HepG2 (cell line): ENCODE data around the gene ZDHHC11. TPM values are rescaled to one million over a fixed set of nuclear protein-coding genes. Genes with fewer than 3 reads are reported as not detected.
"Not testable (repeated sequence)": the region's sequence is repeated elsewhere in the genome, so short reads cannot be mapped to it uniquely, and the experiment has no call there.

Source experiments
- ATAC-seq: fragments of 200-7000 bp; cut with Tn5 transposase; 3 replicates; pipeline ENCODE4 v1.9.1; 2020; ENCODE audit warnings: mild to moderate bottlenecking, moderate library complexity
- BruUV-seq: library from RNA; stranded (reverse); fragments of 400-500 nt; replicated peaks from 2 replicates; lab custom pipeline; 2021; lab: Mats Ljungman, UMichigan
- CTCF ChIA-PET: fragments of 300-600 bp; formaldehyde crosslinking; extraction: SDS; loops from one replicate; lab custom pipeline; 2021; ENCODE audit warnings: low total read pairs, inconsistent platforms, low intra/inter-chr PET ratio; lab: Yijun Ruan, JAX
- POLR2A ChIA-PET: fragments of 350-600 bp; sonication (Branson Sonifier 250); formaldehyde crosslinking; loops from one replicate; lab custom pipeline; 2020; ENCODE audit warnings: antibody characterized with exemption, inconsistent platforms; lab: Yijun Ruan, JAX
- DNase-seq: peaks from one replicate; pipeline ENCODE4 v3.0.0-alpha.2; 2015; ENCODE audit warnings: low spot score
- FAIRE-seq: peaks from 3 replicates; lab custom pipeline; 2011; peaks lifted over from hg19 to GRCh38; lab: Jason Lieb, UNC
- H2AFZ ChIP-seq: one replicate; pipeline ENCODE4 v1.6.1; 2011; ENCODE audit warnings: low read length, inconsistent platforms
- H3K27ac ChIP-seq: fragments of 300-600 bp; 3 replicates; pipeline ENCODE4 v1.8.0; 2011; ENCODE audit warnings: mixed run types, mild to moderate bottlenecking, mixed read lengths, low read length, inconsistent platforms; ENCODE audit not compliant: insufficient read depth; ENCODE audit errors: extremely low read length
- H3K27me3 ChIP-seq, 2 experiments: fragments of 200-600 bp in 1 of 2; 2 replicates in 1 of 2; 3 replicates in 1 of 2; pipeline versions ENCODE4 v1.6.0 to v1.8.0; 2011; ENCODE audit warnings: low read length in 2 of 2, mild to moderate bottlenecking in 2 of 2, moderate library complexity in 2 of 2, inconsistent platforms in 1 of 2; ENCODE audit not compliant: insufficient read depth in 2 of 2, control insufficient read depth in 1 of 2
- H3K36me3 ChIP-seq, 2 experiments: fragments of 200-600 bp in 1 of 2; replicated peaks in 1 of 2; 2 replicates in 1 of 2; 3 replicates in 1 of 2; pipeline versions ENCODE4 v1.5.1 to v1.8.0; 2011; ENCODE audit warnings: low read length in 2 of 2, inconsistent platforms in 1 of 2; ENCODE audit not compliant: insufficient read depth in 2 of 2, control insufficient read depth in 1 of 2
- H3K4me1 ChIP-seq: 2 replicates; pipeline ENCODE4 v1.5.1; 2012; ENCODE audit warnings: low read length, inconsistent platforms; ENCODE audit not compliant: insufficient read depth
- H3K4me2 ChIP-seq: 2 replicates; pipeline ENCODE4 v1.6.0; 2011; ENCODE audit warnings: low read depth, low read length, inconsistent platforms
- H3K4me3 ChIP-seq, 3 experiments: fragments of 200-600 bp in 1 of 3; sonication (generic), shearing (Covaris generic) in 1 of 3; replicated peaks in 1 of 3; 2 replicates each; pipeline ENCODE4 v1.5.1; 2011 to 2016; ENCODE audit warnings: low read length in 3 of 3, inconsistent platforms in 2 of 3, low read depth in 2 of 3, mild to moderate bottlenecking in 2 of 3, control low read depth in 1 of 3, mixed read lengths in 1 of 3; ENCODE audit not compliant: insufficient read depth in 1 of 3
- H3K79me2 ChIP-seq: one replicate; pipeline ENCODE4 v1.6.1; 2011; ENCODE audit warnings: low read length, inconsistent platforms; ENCODE audit not compliant: insufficient read depth
- H3K9ac ChIP-seq: 2 replicates; pipeline ENCODE4 v1.6.0; 2011; ENCODE audit warnings: mild to moderate bottlenecking, low read depth, low read length, inconsistent platforms; ENCODE audit not compliant: insufficient read depth
- H3K9me3 ChIP-seq: 2 replicates; pipeline ENCODE4 v1.5.1; 2012; ENCODE audit warnings: mild to moderate bottlenecking, low read length
- H4K20me1 ChIP-seq: 2 replicates; pipeline ENCODE4 v1.6.0; 2011; ENCODE audit warnings: inconsistent platforms, mild to moderate bottlenecking, low read length, moderate library complexity; ENCODE audit not compliant: insufficient read depth
- GABPB1 ChIP-seq: IDR thresholded peaks from 2 replicates; pipeline ENCODE4 v1.6.1; 2016; ENCODE audit warnings: mild to moderate bottlenecking, missing genetic modification reagents, moderate library complexity, missing compliant biosample characterization
- TFE3 ChIP-seq: IDR thresholded peaks from 2 replicates; pipeline ENCODE4 v1.6.1; 2016
- ZNF281 ChIP-seq: sonication (generic); formaldehyde crosslinking; IDR thresholded peaks from 2 replicates; pipeline ENCODE4 v1.4.0; 2020; ENCODE audit warnings: missing genetic modification reagents, borderline replicate concordance
- WGBS: methylation state at CpG from one replicate; pipeline ENCODE4 v1.1.6; 2017; ENCODE audit warnings: low lambda C conversion rate; 5-methylcytosine and 5-hydroxymethylcytosine counted together
- in situ Hi-C: cut with HindIII; loops from 2 replicates; pipeline ENCODE4 v1.10.0; 2017; ENCODE audit warnings: low pct_unique_long_range_greater_than_20kb; ENCODE audit not compliant: extremely low pct_ligation_motif_present
- intact Hi-C: fragments of 100-400 bp; cut with micrococcal nuclease; formaldehyde crosslinking; loops from one replicate; pipeline ENCODE4 v1.10.0; 2022; ENCODE audit not compliant: unreplicated experiment
- polyA plus RNA-seq, 8 experiments: library from polyadenylated mRNA; depleted of rRNA in 3 of 8; stranded (reverse) in 7 of 8; unstranded in 1 of 8; fragments of >200 nt; fragmentation: Illumina TruSeq in 4 of 8; extraction: Trizol in 4 of 8; gene quantifications; 2 replicates each; pipeline versions ENCODE4 v1.2.1 to v1.2.3, GENCODE V29; 2011 to 2016; ENCODE audit warnings: low read depth in 4 of 8, missing spikeins in 1 of 8, mixed read lengths in 1 of 8; ENCODE audit not compliant: insufficient read depth in 1 of 8
- total RNA-seq, 5 experiments: library from RNA; depleted of rRNA; stranded (reverse); fragments of >200 nt; fragmentation: Illumina TruSeq; extraction: Trizol; gene quantifications; 2 replicates each; pipeline ENCODE4 v1.2.3, GENCODE V29; 2016; ENCODE audit warnings: low read depth in 1 of 5

Gene ZDHHC11
- total and polyA plus RNA-seq, 2 of the 13 experiments (the other 11 are each of a cell fraction or from before 2014, with no cell fraction given): 2.1 to 4.0 TPM

GRCh38 chr5:783049-783802 lies 67.6 kb downstream of the ZDHHC11 start:
- CTCF ChIA-PET, POLR2A ChIA-PET, H3K27ac ChIP-seq, H3K36me3 ChIP-seq, in situ Hi-C loops, H3K4me1 ChIP-seq, H3K9me3 ChIP-seq, H3K4me2 ChIP-seq, BruUV-seq, DNase-seq, H3K9ac ChIP-seq, H4K20me1 ChIP-seq, H3K79me2 ChIP-seq, H2AFZ ChIP-seq, intact Hi-C loops: not testable (repeated sequence)
- peak; percentile 58 for FAIRE-seq
- H3K27me3 ChIP-seq: peaks cover 6 to 16% of the 10 kb centered on the region in 2 experiments; a peak in 4 of 5 replicates
- ATAC-seq: peak; percentile 34
- peak; percentile 85 for TF ChIP-seq ZNF281 (CRISPR knock-in tag)
- peak; percentile 59; the same call in 1 of the 2 replicates for TF ChIP-seq GABPB1
- TF ChIP-seq TFE3 (CRISPR knock-in tag): 0 out of 2 replicates have a peak, but pooled peaks have one; percentile 20
- peak overlapping the region in 1 of 3 experiments; percentile 10; a peak in 1 of 6 replicates for H3K4me3 ChIP-seq
- 15% methylated on average over 28 of the region's 31 CpGs for WGBS

- H3K79me2 ChIP-seq, CTCF ChIA-PET, H3K4me1 ChIP-seq, H3K9ac ChIP-seq, BruUV-seq, H3K36me3 ChIP-seq, POLR2A ChIA-PET, H2AFZ ChIP-seq, intact Hi-C loops, H3K4me3 ChIP-seq, in situ Hi-C loops, DNase-seq, H3K4me2 ChIP-seq, FAIRE-seq, H3K27ac ChIP-seq, H4K20me1 ChIP-seq, H3K9me3 ChIP-seq: not testable (repeated sequence)
- WGBS: no CpG with 5 or more reads among the region's 12 CpGs
- ATAC-seq: peak; percentile 21
- peaks cover 5 to 12% of the 10 kb centered on the region in 2 experiments; a peak in 3 of 5 replicates for H3K27me3 ChIP-seq
These were observed 68.4 kb downstream of the ZDHHC11 start for GRCh38 chr5:782356-782755.

- H3K36me3 ChIP-seq, H3K4me3 ChIP-seq, in situ Hi-C loops, ATAC-seq, H3K27ac ChIP-seq, H3K79me2 ChIP-seq, POLR2A ChIA-PET, H3K9ac ChIP-seq, H2AFZ ChIP-seq, H4K20me1 ChIP-seq, FAIRE-seq, H3K4me2 ChIP-seq, CTCF ChIA-PET, H3K4me1 ChIP-seq, DNase-seq, BruUV-seq, intact Hi-C loops, H3K9me3 ChIP-seq: not testable (repeated sequence)
- peaks cover 6 to 28% of the 10 kb centered on the region in 2 experiments; a peak in 4 of 5 replicates for H3K27me3 ChIP-seq
- WGBS: 61% methylated on average over 14 of the region's 17 CpGs
These were observed 70.2 kb downstream of the ZDHHC11 start for GRCh38 chr5:780571-780970.
